Fibroblast of the aortic adventitia (primary cell): Measurements from ENCODE around the gene GABRA5. TPM values are rescaled to one million over a fixed set of nuclear protein-coding genes. Genes with fewer than 3 reads are reported as not detected.
"Not testable (repeated sequence)": the region's sequence is repeated elsewhere in the genome, so short reads cannot be mapped to it uniquely, and the experiment has no call there.

Experiments used
- DNase-seq: peaks from one replicate; pipeline ENCODE4 v3.0.0-alpha.2; 2010; ENCODE audit warnings: low read depth
- H3K4me3 ChIP-seq: 2 replicates; pipeline ENCODE4 v1.5.1; 2011; ENCODE audit warnings: low read depth, mild to moderate bottlenecking, control low read depth, low read length, moderate library complexity
- total RNA-seq: library from RNA; depleted of rRNA; stranded (reverse); fragments of >200 nt; gene quantifications from 2 replicates; pipeline ENCODE4 v1.2.3, GENCODE V29; 2012; ENCODE audit warnings: low replicate concordance
- TF ChIP-seq, protein P1 (sequence below): IDR thresholded peaks from 2 replicates; pipeline ENCODE4 v1.5.1; 2011; ENCODE audit warnings: mild to moderate bottlenecking, low read length, control low read depth, inconsistent platforms; ENCODE audit not compliant: insufficient read depth

Gene GABRA5
- not detected in 2 replicates for total RNA-seq

- TF ChIP-seq, protein P1, sequence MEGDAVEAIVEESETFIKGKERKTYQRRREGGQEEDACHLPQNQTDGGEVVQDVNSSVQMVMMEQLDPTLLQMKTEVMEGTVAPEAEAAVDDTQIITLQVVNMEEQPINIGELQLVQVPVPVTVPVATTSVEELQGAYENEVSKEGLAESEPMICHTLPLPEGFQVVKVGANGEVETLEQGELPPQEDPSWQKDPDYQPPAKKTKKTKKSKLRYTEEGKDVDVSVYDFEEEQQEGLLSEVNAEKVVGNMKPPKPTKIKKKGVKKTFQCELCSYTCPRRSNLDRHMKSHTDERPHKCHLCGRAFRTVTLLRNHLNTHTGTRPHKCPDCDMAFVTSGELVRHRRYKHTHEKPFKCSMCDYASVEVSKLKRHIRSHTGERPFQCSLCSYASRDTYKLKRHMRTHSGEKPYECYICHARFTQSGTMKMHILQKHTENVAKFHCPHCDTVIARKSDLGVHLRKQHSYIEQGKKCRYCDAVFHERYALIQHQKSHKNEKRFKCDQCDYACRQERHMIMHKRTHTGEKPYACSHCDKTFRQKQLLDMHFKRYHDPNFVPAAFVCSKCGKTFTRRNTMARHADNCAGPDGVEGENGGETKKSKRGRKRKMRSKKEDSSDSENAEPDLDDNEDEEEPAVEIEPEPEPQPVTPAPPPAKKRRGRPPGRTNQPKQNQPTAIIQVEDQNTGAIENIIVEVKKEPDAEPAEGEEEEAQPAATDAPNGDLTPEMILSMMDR: no peak
- DNase-seq: no peak
These were observed at the start of gene GABRA5 for GRCh38 chr15:26866298-26867199. Gene GABRA5, plus strand, starts transcription at chr15:26867062. Its CDS starts 2,187 bp downstream, at chr15:26869249.

DNA sequence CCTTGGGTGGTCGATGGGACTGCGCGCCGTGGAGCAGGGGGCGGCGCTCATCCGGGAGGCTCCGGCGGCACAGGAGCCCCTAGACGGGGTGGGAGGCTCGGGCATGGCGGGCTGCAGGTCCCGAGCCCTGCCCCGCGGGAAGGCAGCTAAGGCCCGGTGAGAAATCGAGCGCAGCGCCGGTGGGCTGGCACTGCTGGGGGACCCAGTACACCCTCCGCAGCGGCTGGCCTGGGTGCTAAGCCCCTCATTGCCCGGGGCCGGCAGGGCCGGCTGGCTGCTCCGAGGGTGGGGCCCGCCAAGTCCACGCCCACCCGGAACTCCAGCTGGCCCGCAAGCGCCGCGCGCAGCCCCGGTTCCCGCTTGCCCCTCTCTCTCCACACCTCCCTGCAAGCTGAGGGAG lies 35.7 kb upstream of the GABRA5 start:
- not testable (repeated sequence) for H3K4me3 ChIP-seq, DNase-seq

More at GRCh38 chr15:26866298-26867199, at the start of gene GABRA5:
- H3K4me3 ChIP-seq: no peak within 1 kb of the TSS

DNA sequence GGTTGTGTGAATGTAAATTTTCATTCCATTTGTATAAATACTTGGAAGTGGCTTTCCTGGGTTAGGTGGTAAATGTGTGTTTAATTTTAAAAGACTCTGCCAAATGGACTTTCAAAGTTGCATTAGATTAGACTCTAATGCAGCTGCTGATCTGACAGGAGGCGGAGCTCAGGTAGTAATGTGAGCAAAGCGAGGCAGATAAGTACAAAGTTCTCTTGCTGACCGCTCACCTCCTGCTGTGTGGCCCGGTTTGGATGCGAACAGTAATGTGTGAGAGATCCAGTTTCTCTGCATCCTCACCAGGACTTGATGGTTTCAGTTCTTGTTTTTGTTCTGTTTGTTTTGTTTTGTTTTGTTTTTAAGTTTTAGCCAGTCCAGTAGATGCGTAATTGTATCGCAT lies 34.9 kb upstream of the GABRA5 start:
- no peak overlapping the region for H3K4me3 ChIP-seq
- TF ChIP-seq, protein P1: no peak
- no peak for DNase-seq

- TF ChIP-seq, protein P1: no peak
- no peak for DNase-seq
These were observed 28.0 kb upstream of the GABRA5 start for GRCh38 chr15:26838742-26839460.

DNA sequence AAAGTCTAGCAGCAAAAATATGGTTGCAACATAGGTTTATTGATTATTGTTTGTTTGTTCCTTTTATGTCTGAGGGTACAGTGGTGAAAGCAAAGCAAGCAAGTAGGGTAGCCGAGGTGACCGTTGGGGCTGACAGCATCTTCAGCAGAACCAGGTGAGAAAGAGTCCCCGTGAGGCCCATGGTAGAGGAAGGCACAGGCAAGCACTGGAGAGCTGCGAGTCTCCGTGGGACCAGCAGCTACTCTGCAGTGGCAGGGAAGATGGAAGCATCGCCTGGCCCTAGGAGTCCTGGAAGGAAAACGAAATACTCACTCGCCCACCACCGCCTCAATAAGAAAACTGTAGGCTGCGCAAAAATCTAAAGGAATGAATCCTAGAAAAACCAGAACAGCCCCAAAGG lies 25.3 kb upstream of the GABRA5 start:
- TF ChIP-seq, protein P1: no peak
- H3K4me3 ChIP-seq: no peak overlapping the region
- DNase-seq: no peak

More at GRCh38 chr15:26838742-26839460, 28.0 kb upstream of the GABRA5 start:
- no peak overlapping the region for H3K4me3 ChIP-seq

- no peak overlapping the region for H3K4me3 ChIP-seq
- no peak for DNase-seq
- TF ChIP-seq, protein P1: no peak
These were observed 24.9 kb upstream of the GABRA5 start for GRCh38 chr15:26841941-26842340.

GRCh38 chr15:26842391-26842790 lies 24.5 kb upstream of the GABRA5 start:
- DNase-seq: no peak
- H3K4me3 ChIP-seq: no peak overlapping the region
- TF ChIP-seq, protein P1: no peak
